Frontal cortex (tissue), 4 donors: ENCODE results near the gene BANK1. TPM values are rescaled to one million over a fixed set of nuclear protein-coding genes. Genes with fewer than 3 reads are reported as not detected.
A peak's percentile ranks its signal among the peaks of the same experiment; 100 is the strongest.

Experiments
- DNase-seq, 2 donors: peaks; one replicate each; pipeline ENCODE4 v3.0.0; 2012; ENCODE audit warnings: low spot score in 2 of 2
- FAIRE-seq: peaks from 2 replicates; lab custom pipeline; 2012; peaks lifted over from hg19 to GRCh38; lab: Jason Lieb, UNC
- total RNA-seq: library from RNA; depleted of rRNA; stranded (reverse); fragments of >200 nt; gene quantifications from one replicate; pipeline ENCODE4 v1.2.3, GENCODE V29; 2014
- donor health status: control.
- donor health status: control.
- donor health status: control.

BANK1 gene
- total RNA-seq, 1 donor from 2014 or later = under 0.01 TPM

GRCh38 chr4:101950258-101950979 is 159.9 kb downstream of the BANK1 start:
- DNase-seq (no peak), FAIRE-seq (no peak)

GRCh38 chr4:101952985-101953384 is 162.5 kb downstream of the BANK1 start:
- DNase-seq (no peak), FAIRE-seq (no peak)

GRCh38 chr4:101953949-101954348 is 163.4 kb downstream of the BANK1 start:
- FAIRE-seq = no peak

GRCh38 chr4:101954351-101954750 is 163.8 kb downstream of the BANK1 start:
- DNase-seq = no peak
- no peak for FAIRE-seq

More at GRCh38 chr4:101953949-101954348, 163.4 kb downstream of the BANK1 start:
- DNase-seq = no peak

GRCh38 chr4:101954975-101955678 is 164.6 kb downstream of the BANK1 start:
- no peak for DNase-seq
- FAIRE-seq = no peak

GRCh38 chr4:101956068-101956825 is 165.7 kb downstream of the BANK1 start:
- FAIRE-seq = no peak

GRCh38 chr4:101958547-101958946 is 168.0 kb downstream of the BANK1 start:
- FAIRE-seq = no peak
- peak in 1 of 2 donors; percentile 1 for DNase-seq

More at GRCh38 chr4:101956068-101956825, 165.7 kb downstream of the BANK1 start:
- DNase-seq = no peak

GRCh38 chr4:101960431-101960830 is 169.9 kb downstream of the BANK1 start:
- FAIRE-seq (no peak), DNase-seq (no peak)

GRCh38 chr4:101961144-101961543 is 170.6 kb downstream of the BANK1 start:
- no peak for FAIRE-seq

GRCh38 chr4:101967697-101968346 is 177.3 kb downstream of the BANK1 start:
- DNase-seq = no peak
- no peak for FAIRE-seq

More at GRCh38 chr4:101961144-101961543, 170.6 kb downstream of the BANK1 start:
- no peak for DNase-seq

GRCh38 chr4:101968364-101968763 is 177.8 kb downstream of the BANK1 start:
- DNase-seq (no peak), FAIRE-seq (no peak)

GRCh38 chr4:101969965-101970364 is 179.4 kb downstream of the BANK1 start:
- FAIRE-seq (no peak), DNase-seq (no peak)

GRCh38 chr4:101970547-101971155 is 180.1 kb downstream of the BANK1 start:
- no peak for DNase-seq
- FAIRE-seq = no peak

GRCh38 chr4:101972791-101973190 is 182.3 kb downstream of the BANK1 start:
- DNase-seq (no peak), FAIRE-seq (no peak)

GRCh38 chr4:101973361-101973760 is 182.8 kb downstream of the BANK1 start:
- no peak for FAIRE-seq
- DNase-seq = no peak

GRCh38 chr4:101977076-101977475 is 186.5 kb downstream of the BANK1 start:
- DNase-seq (no peak), FAIRE-seq (no peak)

- FAIRE-seq (no peak), DNase-seq (no peak)
Measured at GRCh38 chr4:101981756-101982155, 191.2 kb downstream of the BANK1 start.

- DNase-seq (no peak), FAIRE-seq (no peak)
Measured at GRCh38 chr4:101983835-101984234, 193.3 kb downstream of the BANK1 start.

GRCh38 chr4:101987623-101988243 is 197.2 kb downstream of the BANK1 start:
- DNase-seq (no peak), FAIRE-seq (no peak)
